ENCODE measurements around the gene NCKAP1.

DNA sequence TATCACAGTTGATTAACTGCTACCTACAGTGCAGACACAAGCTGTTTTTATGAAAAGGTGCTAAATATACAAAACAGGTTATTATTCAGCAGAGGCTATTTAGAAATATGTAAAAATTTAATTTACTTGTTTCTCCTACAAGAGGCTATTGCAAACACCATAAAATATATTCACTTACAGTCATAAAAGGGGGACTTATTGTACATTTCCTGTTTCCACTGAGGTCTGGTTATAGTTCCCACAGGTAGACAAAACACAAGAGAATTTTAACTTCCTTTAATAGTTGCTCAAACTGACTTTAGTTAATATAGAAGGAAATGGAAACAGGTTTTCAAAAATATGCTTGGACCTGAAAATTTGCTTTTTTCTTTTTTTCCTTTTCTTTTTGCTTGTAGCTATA, 131.8 kb downstream of the NCKAP1 start:
- TF ChIP-seq, protein P1, sequence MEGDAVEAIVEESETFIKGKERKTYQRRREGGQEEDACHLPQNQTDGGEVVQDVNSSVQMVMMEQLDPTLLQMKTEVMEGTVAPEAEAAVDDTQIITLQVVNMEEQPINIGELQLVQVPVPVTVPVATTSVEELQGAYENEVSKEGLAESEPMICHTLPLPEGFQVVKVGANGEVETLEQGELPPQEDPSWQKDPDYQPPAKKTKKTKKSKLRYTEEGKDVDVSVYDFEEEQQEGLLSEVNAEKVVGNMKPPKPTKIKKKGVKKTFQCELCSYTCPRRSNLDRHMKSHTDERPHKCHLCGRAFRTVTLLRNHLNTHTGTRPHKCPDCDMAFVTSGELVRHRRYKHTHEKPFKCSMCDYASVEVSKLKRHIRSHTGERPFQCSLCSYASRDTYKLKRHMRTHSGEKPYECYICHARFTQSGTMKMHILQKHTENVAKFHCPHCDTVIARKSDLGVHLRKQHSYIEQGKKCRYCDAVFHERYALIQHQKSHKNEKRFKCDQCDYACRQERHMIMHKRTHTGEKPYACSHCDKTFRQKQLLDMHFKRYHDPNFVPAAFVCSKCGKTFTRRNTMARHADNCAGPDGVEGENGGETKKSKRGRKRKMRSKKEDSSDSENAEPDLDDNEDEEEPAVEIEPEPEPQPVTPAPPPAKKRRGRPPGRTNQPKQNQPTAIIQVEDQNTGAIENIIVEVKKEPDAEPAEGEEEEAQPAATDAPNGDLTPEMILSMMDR (IDR thresholded peaks at IDR 0.05; ENCODE audit: low read length): no peak
- no peak for TF ChIP-seq EZH2 (optimal IDR thresholded peaks at IDR 0.05; ENCODE audit: low read depth, low read length)

Measured in MM.1S (cell line).